WERI-Rb-1 (cell line): ENCODE data around the gene PRKCZ.

Experiments
- DNase-seq: peaks from one replicate; pipeline ENCODE4 v3.0.0-alpha.2; 2020
- H3K27ac ChIP-seq: fragments of 250-450 bp; sonication (Bioruptor Pico); 2 replicates; pipeline ENCODE4 v1.5.1; 2020; ENCODE audit warnings: mild to moderate bottlenecking, moderate library complexity
- H3K27me3 ChIP-seq: fragments of 250-450 bp; sonication (Bioruptor Pico); 2 replicates; pipeline ENCODE4 v1.5.1; 2021; ENCODE audit warnings: mild to moderate bottlenecking, low read depth, moderate library complexity; ENCODE audit not compliant: insufficient read depth, severe bottlenecking
- H3K36me3 ChIP-seq: fragments of 250-450 bp; sonication (Bioruptor Pico); 2 replicates; pipeline ENCODE4 v1.5.1; 2020; ENCODE audit warnings: mild to moderate bottlenecking, moderate library complexity
- H3K4me3 ChIP-seq: 2 replicates; pipeline ENCODE4 v1.5.1; 2011; ENCODE audit warnings: low read depth, mild to moderate bottlenecking, control low read depth, low read length
- H3K9me3 ChIP-seq: fragments of 250-450 bp; sonication (Bioruptor Pico); 2 replicates; pipeline ENCODE4 v1.5.1; 2021; ENCODE audit warnings: mild to moderate bottlenecking, moderate library complexity; ENCODE audit not compliant: severe bottlenecking
- TF ChIP-seq, protein P1 (sequence below): IDR thresholded peaks from 2 replicates; pipeline ENCODE4 v1.5.1; 2011; ENCODE audit warnings: low read depth, mild to moderate bottlenecking, control low read depth, inconsistent platforms, low read length

PRKCZ gene

GRCh38 chr1:2032737-2033136, 17.5 kb upstream of the PRKCZ start:
- H3K4me3 ChIP-seq: no peak overlapping the region
- no peaks in the 10 kb centered on the region for H3K27me3 ChIP-seq
- TF ChIP-seq, protein P1, sequence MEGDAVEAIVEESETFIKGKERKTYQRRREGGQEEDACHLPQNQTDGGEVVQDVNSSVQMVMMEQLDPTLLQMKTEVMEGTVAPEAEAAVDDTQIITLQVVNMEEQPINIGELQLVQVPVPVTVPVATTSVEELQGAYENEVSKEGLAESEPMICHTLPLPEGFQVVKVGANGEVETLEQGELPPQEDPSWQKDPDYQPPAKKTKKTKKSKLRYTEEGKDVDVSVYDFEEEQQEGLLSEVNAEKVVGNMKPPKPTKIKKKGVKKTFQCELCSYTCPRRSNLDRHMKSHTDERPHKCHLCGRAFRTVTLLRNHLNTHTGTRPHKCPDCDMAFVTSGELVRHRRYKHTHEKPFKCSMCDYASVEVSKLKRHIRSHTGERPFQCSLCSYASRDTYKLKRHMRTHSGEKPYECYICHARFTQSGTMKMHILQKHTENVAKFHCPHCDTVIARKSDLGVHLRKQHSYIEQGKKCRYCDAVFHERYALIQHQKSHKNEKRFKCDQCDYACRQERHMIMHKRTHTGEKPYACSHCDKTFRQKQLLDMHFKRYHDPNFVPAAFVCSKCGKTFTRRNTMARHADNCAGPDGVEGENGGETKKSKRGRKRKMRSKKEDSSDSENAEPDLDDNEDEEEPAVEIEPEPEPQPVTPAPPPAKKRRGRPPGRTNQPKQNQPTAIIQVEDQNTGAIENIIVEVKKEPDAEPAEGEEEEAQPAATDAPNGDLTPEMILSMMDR: no peak
- no peaks in the 10 kb centered on the region for H3K9me3 ChIP-seq
- DNase-seq: no peak
- no peak overlapping the region for H3K27ac ChIP-seq
- H3K36me3 ChIP-seq: no peaks in the 10 kb centered on the region

DNA sequence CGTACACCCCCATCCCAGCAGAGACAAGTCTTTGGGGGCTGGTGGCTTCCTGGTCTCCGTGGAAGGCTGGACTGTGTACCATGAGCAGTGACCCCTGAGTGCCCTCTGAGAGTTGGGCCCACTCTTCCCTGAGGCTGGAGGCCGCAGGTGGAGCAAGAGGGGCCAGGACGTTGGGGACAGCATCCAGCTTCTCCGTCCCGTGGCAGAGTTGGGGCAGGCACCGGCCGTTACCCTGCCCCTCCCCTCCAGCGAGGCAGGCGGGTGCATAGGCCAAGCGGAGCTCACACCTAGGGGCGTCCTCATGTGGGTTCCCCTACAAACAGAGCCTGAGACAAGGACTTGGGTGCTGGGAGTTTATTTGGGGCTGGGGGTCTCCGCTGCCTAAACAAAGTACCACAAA, 17.0 kb upstream of the PRKCZ start:
- TF ChIP-seq, protein P1: no peak
- H3K4me3 ChIP-seq: no peak overlapping the region
- DNase-seq: no peak
- H3K27me3 ChIP-seq: no peaks in the 10 kb centered on the region
- no peak overlapping the region for H3K27ac ChIP-seq
- no peaks in the 10 kb centered on the region for H3K36me3 ChIP-seq
- H3K9me3 ChIP-seq: no peaks in the 10 kb centered on the region

- TF ChIP-seq, protein P1: no peak
- DNase-seq: no peak
- H3K27ac ChIP-seq: no peak overlapping the region
- no peaks in the 10 kb centered on the region for H3K36me3 ChIP-seq
- H3K9me3 ChIP-seq: peaks cover 4% of the 10 kb centered on the region
- no peak overlapping the region for H3K4me3 ChIP-seq
- no peaks in the 10 kb centered on the region for H3K27me3 ChIP-seq
These were observed 13.9 kb upstream of the PRKCZ start for GRCh38 chr1:2036287-2036686.

DNA sequence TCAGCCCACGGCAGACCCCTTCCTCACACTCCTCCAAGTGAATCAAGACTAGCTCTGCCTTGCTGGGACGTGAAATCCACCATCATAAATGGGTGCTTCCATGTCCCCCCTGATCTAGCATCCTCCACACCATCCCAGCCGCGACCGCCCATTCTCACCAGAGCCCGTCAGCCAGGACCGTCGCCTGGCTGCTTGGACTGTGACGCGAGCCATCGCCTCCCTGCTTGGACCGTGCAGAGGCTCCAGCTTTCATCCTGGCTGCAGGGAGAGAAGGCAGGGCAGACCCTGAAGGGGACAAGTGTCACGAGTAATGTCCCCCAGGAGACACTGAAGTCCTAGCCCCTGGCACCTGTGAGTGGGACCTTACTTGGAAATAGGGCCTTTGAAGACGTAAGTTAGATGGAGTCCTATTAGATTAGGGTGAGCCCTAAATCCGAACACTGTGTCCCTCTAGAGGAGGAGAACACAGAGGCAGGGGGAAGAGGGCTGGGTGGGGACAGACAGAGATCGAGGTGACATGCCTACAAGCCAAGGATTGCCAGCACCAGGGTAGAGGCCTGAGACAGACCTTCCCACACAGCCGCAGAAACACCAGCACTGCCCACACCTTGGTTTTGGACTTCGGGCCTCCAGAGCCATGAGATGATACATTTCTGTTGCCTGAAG, 12.8 kb upstream of the PRKCZ start:
- no peak for DNase-seq
- no peak overlapping the region for H3K4me3 ChIP-seq
- H3K27ac ChIP-seq: no peak overlapping the region
- TF ChIP-seq, protein P1: no peak
- peaks cover 4% of the 10 kb centered on the region for H3K9me3 ChIP-seq
- no peaks in the 10 kb centered on the region for H3K27me3 ChIP-seq
- no peaks in the 10 kb centered on the region for H3K36me3 ChIP-seq

DNA sequence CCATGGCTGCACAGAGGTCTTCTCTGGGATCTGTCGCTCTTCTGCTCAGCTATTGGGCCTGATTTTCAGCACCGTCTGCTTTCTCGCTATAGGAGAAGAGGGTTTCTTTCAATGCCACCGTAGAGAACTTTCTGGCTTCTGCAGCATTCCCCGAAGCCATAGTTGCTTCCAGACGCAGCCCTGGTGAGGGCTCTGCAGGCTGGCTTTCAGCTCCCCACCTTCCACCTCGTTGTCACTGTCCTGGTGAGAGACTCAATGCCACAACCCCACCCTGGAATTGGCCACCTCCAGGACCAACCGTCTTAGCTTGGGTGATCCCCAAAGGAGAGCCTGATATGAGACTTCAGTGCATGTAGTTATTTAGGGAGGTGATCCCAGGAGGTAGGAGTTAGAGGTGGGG, 12.0 kb upstream of the PRKCZ start:
- H3K27me3 ChIP-seq: no peaks in the 10 kb centered on the region
- no peak overlapping the region for H3K4me3 ChIP-seq
- no peak overlapping the region for H3K27ac ChIP-seq
- DNase-seq: no peak
- H3K36me3 ChIP-seq: no peaks in the 10 kb centered on the region
- H3K9me3 ChIP-seq: peaks cover 4% of the 10 kb centered on the region
- TF ChIP-seq, protein P1: no peak

- Histone ChIP-seq H3K27ac (no peak overlapping the region), H3K4me3 (no peak overlapping the region), H3K9me3 (peaks cover 4% of the 10 kb centered on the region), H3K36me3 (no peaks in the 10 kb centered on the region), H3K27me3 (no peaks in the 10 kb centered on the region)
- TF ChIP-seq, protein P1: no peak
- peak; percentile 33 for DNase-seq
These were observed 11.0 kb upstream of the PRKCZ start for GRCh38 chr1:2039251-2039650.
